Esophagus squamous epithelium (tissue), 5 donors: Measurements from ENCODE around the gene RERE. TPM values are rescaled to one million over a fixed set of nuclear protein-coding genes. Genes with fewer than 3 reads are reported as not detected.
A peak's percentile ranks its signal among the peaks of the same experiment; 100 is the strongest.

ENCODE experiments used
- DNase-seq: peaks from one replicate; lab custom pipeline; 2025; lab: John Stamatoyannopoulos, UW
- H3K27ac ChIP-seq, 4 donors: fragments of 200-600 bp; sonication (generic); one replicate each; pipeline ENCODE4 v1.5.1; 2016 to 2019; ENCODE audit warnings: mild to moderate bottlenecking in 1 of 4
- H3K27me3 ChIP-seq, 4 donors: fragments of 200-600 bp; sonication (generic); 1 replicate in 3 of 4; 2 replicates in 1 of 4; pipeline versions ENCODE4 v1.5.1 to v1.6.0; 2017 to 2021; ENCODE audit warnings: antibody characterized with exemption in 1 of 4
- H3K36me3 ChIP-seq, 3 donors: fragments of 200-600 bp; sonication (generic); one replicate each; pipeline ENCODE4 v1.5.1; 2016 to 2019
- H3K4me1 ChIP-seq, 3 donors: fragments of 200-600 bp; sonication (generic); one replicate each; pipeline ENCODE4 v1.5.1; 2017 to 2019
- H3K4me3 ChIP-seq, 4 donors: fragments of 200-600 bp; sonication (generic); 1 replicate in 3 of 4; 2 replicates in 1 of 4; pipeline ENCODE4 v1.5.1; 2016 to 2019; ENCODE audit warnings: mild to moderate bottlenecking in 2 of 4, moderate library complexity in 1 of 4
- H3K9me3 ChIP-seq, 3 donors: fragments of 200-600 bp; sonication (generic); one replicate each; pipeline ENCODE4 v1.5.1; 2016 to 2019
- POLR2A ChIP-seq, 4 donors: fragments of 450-650 bp; IDR thresholded peaks; one replicate each; pipeline ENCODE4 v1.6.1; 2017; ENCODE audit warnings: antibody characterized with exemption in 4 of 4, mild to moderate bottlenecking in 4 of 4, moderate library complexity in 3 of 4
- WGBS, 2 donors: methylation state at CpG; one replicate each; pipeline ENCODE4 v1.1.5; 2018; 5-methylcytosine and 5-hydroxymethylcytosine counted together
- intact Hi-C: fragments of 100-400 bp; cut with DNase I; formaldehyde crosslinking; loops from one replicate; pipeline ENCODE4 v1.15.0; 2022
- total RNA-seq, 4 donors: library from RNA; depleted of rRNA; stranded (reverse); fragments of >200 nt; gene quantifications; one replicate each; pipeline ENCODE4 v1.1.0, GENCODE V29; 2016
- TF ChIP-seq, protein P1 (sequence below), 6 experiments: fragments of 450-650 bp in 4 of 6; fragments of 200-600 bp in 2 of 6; sonication (generic) in 2 of 6; IDR thresholded peaks; one replicate each; pipeline ENCODE4 v1.5.1; 2016 to 2019; ENCODE audit warnings: antibody characterized with exemption in 6 of 6, mild to moderate bottlenecking in 4 of 6, moderate library complexity in 4 of 6
- donor health status: DM: yes; HTN: yes; CAD: no.

Gene RERE
- total RNA-seq, 4 donors from 2014 or later: 27.5 to 56.6 (median 32.1) TPM

DNA sequence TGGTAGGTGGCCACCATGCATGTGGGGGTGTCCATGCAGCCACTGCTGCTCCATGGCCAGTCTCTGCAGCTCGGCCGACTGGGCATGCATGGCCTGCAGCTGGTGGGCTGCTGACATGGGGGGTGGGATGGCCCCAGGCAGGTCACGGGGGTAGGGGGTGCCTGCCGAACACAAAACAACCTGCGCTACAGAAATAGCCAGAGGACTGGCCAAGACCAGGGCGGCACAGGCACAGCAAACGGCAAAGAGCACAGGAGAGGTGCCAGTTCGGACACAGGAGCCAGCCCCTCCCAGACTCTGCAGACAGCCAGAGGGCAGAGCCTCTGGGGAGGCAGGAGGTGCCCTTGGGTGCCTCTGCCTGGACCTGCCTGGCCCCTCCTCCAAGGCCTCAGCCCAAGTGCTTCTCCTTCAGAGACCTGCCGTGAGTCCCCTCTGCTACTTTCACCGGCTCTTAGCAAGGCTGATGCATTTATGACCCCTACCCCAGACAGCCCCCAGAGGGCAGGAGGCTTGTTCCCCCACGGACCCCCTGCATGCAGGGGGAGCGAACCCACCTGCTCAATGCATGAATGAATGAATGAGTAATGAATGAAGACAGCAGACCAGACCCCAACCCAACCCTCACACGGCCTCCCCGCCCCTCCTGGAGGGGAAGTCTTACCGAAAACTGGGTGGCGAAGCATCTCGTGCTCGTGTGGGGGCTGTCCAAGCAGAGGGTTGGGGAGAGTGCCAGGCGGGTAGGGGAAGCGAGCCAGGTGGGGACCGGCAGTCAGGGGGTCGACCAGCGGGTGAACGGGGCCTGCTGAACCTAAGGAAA is 461.8 kb downstream of the RERE start:
- intact Hi-C loops: no loop called here
- peak overlapping the region in 3 of 4 donors; percentile 5 to 68 (median 42) for H3K27ac ChIP-seq
- peaks cover 7 to 54% (median 8%) of the 10 kb centered on the region in 3 donors for H3K4me1 ChIP-seq
- H3K36me3 ChIP-seq: peaks cover 47 to 88% (median 60%) of the 10 kb centered on the region in 3 donors
- WGBS, 2 donors: 76 to 82% methylated on average over 7 to 14 of the region's 24 CpGs
- no peaks in the 10 kb centered on the region for H3K27me3 ChIP-seq
- no peak overlapping the region for H3K4me3 ChIP-seq
- no peak for DNase-seq
- H3K9me3 ChIP-seq: no peaks in the 10 kb centered on the region
- TF ChIP-seq POLR2A (IDR thresholded peaks at IDR 0.05): no peak
- TF ChIP-seq, protein P1, sequence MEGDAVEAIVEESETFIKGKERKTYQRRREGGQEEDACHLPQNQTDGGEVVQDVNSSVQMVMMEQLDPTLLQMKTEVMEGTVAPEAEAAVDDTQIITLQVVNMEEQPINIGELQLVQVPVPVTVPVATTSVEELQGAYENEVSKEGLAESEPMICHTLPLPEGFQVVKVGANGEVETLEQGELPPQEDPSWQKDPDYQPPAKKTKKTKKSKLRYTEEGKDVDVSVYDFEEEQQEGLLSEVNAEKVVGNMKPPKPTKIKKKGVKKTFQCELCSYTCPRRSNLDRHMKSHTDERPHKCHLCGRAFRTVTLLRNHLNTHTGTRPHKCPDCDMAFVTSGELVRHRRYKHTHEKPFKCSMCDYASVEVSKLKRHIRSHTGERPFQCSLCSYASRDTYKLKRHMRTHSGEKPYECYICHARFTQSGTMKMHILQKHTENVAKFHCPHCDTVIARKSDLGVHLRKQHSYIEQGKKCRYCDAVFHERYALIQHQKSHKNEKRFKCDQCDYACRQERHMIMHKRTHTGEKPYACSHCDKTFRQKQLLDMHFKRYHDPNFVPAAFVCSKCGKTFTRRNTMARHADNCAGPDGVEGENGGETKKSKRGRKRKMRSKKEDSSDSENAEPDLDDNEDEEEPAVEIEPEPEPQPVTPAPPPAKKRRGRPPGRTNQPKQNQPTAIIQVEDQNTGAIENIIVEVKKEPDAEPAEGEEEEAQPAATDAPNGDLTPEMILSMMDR (IDR thresholded peaks at IDR 0.05): no peak

DNA sequence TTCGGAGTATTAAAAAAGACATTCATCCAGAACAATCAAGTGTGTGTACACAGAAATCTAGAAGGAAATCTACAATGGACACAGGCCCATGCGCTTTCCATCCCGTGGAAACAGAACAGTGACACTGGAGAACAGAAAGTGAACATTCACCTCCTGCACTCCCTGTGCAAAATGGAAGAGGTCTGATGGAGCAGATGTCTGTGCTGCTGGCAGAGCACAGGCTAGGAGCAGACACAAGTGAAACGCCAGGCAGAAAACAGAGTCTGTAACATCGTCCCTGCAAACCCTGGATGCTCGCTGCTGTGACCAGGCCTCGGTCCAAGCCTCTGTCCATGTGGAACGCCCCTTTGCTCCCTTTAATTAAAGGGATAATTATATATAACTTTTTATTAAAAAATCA is 463.4 kb downstream of the RERE start:
- no peak for DNase-seq
- intact Hi-C loops: no loop called here
- WGBS, 2 donors: 75 to 81% methylated on average over 8 of the region's 8 CpGs
- Histone ChIP-seq H3K36me3 (peaks cover 36 to 72% (median 46%) of the 10 kb centered on the region in 3 donors), H3K27me3 (no peaks in the 10 kb centered on the region), H3K4me3 (no peak overlapping the region), H3K9me3 (no peaks in the 10 kb centered on the region), H3K27ac (peak overlapping the region in 3 of 4 donors; percentile 68 to 70 (median 68)), H3K4me1 (peaks cover 8 to 67% (median 11%) of the 10 kb centered on the region in 3 donors)
- no peak for TF ChIP-seq POLR2A (IDR thresholded peaks at IDR 0.05)
- TF ChIP-seq, protein P1 (IDR thresholded peaks at IDR 0.05): no peak

DNA sequence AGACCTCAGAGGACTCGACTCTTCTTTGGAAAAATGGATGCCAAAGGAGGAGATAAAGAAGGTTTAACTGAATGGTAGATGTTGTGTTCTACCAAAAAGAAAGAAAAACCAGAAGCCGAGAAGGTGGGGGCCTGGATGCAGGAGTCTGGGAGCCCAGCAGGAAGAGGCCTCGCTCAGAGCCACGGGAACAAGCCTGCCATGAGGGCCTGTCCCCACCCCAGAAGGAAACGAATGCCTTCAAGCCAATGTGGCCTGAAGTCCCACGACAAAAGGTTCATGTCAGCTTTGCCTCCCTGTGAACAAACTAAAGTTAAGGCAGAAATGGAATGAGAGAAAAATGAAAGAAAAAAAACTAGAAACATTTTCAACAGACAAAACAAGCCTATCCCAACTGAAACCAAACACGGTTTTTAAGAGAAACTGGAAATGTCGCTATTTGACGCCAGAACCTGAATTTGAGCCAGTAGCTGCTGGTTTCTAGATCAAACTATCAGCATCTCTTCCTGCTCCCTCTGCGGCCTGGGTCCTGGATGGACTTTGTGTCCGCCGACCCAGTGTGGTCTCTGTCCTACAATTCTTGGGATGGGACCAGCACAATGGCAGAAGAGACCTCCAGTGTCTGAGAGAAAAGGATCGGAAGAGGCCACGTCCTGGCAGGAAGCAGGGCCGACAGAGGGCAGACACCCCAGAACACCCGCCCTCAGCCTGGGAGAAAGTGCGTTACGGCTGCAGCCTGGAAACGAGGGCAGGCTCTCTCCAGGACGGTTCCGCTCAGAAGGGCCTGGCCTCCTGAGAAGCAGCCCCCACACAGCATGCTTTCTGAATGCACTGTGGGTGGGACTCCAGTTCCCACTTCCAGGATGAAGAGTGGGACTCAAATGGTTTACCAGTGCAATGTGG is 464.3 kb downstream of the RERE start:
- Histone ChIP-seq H3K4me3 (no peak overlapping the region), H3K4me1 (peaks cover 8 to 76% (median 12%) of the 10 kb centered on the region in 3 donors), H3K36me3 (peaks cover 27 to 63% (median 37%) of the 10 kb centered on the region in 3 donors), H3K9me3 (no peaks in the 10 kb centered on the region), H3K27me3 (peaks cover 0 to 6% (median 0%) of the 10 kb centered on the region in 4 donors), H3K27ac (peak overlapping the region; percentile 18 to 70 (median 68))
- TF ChIP-seq, protein P1 (IDR thresholded peaks at IDR 0.05): no peak
- TF ChIP-seq POLR2A (IDR thresholded peaks at IDR 0.05): no peak
- intact Hi-C loops: no loop called here
- WGBS, 2 donors: 67 to 68% methylated on average over 12 to 21 of the region's 21 CpGs
- DNase-seq: no peak

DNA sequence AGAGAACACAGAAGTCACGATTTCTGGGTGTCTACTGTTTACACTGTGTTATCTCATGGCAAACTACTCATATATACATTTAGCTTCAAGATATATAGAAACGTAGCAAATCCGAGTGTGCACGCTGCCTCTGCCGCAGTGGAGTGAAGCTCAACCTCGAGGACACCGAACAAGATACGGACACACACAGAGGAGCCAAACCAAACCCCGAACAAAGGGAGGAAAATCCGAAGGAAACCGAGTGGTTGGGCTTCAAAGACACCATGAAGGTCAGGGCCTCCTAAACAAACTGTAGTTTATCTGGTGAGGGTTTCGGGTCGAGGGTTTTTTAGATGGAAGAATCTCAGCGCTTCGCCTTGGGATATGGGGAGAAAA is 465.0 kb downstream of the RERE start:
- TF ChIP-seq, protein P1 (IDR thresholded peaks at IDR 0.05): no peak
- no peak for TF ChIP-seq POLR2A (IDR thresholded peaks at IDR 0.05)
- Histone ChIP-seq H3K4me3 (no peak overlapping the region), H3K4me1 (peaks cover 8 to 75% (median 17%) of the 10 kb centered on the region in 3 donors), H3K36me3 (peaks cover 20 to 56% (median 30%) of the 10 kb centered on the region in 3 donors), H3K27me3 (peaks cover 0 to 6% (median 0%) of the 10 kb centered on the region in 4 donors), H3K27ac (peak overlapping the region in 3 of 4 donors; percentile 68 to 70 (median 68)), H3K9me3 (no peaks in the 10 kb centered on the region)
- 67 to 68% methylated on average over 15 of the region's 15 CpGs for WGBS, 2 donors
- intact Hi-C loops: no loop called here
- no peak for DNase-seq
